ENCODE results near the gene RFX2.
A peak's percentile ranks its signal among the peaks of the same experiment; 100 is the strongest.

RFX2 gene

GRCh38 chr19:6021878-6022569 lies 88.3 kb downstream of the RFX2 start:
- TF ChIP-seq, protein P1, sequence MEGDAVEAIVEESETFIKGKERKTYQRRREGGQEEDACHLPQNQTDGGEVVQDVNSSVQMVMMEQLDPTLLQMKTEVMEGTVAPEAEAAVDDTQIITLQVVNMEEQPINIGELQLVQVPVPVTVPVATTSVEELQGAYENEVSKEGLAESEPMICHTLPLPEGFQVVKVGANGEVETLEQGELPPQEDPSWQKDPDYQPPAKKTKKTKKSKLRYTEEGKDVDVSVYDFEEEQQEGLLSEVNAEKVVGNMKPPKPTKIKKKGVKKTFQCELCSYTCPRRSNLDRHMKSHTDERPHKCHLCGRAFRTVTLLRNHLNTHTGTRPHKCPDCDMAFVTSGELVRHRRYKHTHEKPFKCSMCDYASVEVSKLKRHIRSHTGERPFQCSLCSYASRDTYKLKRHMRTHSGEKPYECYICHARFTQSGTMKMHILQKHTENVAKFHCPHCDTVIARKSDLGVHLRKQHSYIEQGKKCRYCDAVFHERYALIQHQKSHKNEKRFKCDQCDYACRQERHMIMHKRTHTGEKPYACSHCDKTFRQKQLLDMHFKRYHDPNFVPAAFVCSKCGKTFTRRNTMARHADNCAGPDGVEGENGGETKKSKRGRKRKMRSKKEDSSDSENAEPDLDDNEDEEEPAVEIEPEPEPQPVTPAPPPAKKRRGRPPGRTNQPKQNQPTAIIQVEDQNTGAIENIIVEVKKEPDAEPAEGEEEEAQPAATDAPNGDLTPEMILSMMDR (IDR thresholded peaks at IDR 0.05; ENCODE audit: insufficient read depth, low read length): peak; percentile 82
- TF ChIP-seq GABPA (IDR thresholded peaks at IDR 0.05; ENCODE audit: low read depth): no peak
- no peak for TF ChIP-seq SPI1 (IDR thresholded peaks at IDR 0.05; ENCODE audit: borderline replicate concordance, low read depth)
- TF ChIP-seq, protein P2, sequence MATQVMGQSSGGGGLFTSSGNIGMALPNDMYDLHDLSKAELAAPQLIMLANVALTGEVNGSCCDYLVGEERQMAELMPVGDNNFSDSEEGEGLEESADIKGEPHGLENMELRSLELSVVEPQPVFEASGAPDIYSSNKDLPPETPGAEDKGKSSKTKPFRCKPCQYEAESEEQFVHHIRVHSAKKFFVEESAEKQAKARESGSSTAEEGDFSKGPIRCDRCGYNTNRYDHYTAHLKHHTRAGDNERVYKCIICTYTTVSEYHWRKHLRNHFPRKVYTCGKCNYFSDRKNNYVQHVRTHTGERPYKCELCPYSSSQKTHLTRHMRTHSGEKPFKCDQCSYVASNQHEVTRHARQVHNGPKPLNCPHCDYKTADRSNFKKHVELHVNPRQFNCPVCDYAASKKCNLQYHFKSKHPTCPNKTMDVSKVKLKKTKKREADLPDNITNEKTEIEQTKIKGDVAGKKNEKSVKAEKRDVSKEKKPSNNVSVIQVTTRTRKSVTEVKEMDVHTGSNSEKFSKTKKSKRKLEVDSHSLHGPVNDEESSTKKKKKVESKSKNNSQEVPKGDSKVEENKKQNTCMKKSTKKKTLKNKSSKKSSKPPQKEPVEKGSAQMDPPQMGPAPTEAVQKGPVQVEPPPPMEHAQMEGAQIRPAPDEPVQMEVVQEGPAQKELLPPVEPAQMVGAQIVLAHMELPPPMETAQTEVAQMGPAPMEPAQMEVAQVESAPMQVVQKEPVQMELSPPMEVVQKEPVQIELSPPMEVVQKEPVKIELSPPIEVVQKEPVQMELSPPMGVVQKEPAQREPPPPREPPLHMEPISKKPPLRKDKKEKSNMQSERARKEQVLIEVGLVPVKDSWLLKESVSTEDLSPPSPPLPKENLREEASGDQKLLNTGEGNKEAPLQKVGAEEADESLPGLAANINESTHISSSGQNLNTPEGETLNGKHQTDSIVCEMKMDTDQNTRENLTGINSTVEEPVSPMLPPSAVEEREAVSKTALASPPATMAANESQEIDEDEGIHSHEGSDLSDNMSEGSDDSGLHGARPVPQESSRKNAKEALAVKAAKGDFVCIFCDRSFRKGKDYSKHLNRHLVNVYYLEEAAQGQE (IDR thresholded peaks at IDR 0.05; ENCODE audit: insufficient replicate concordance, low read depth): no peak
- no peak overlapping the region for H3K4me3 ChIP-seq (replicated peaks; ENCODE audit: insufficient read depth, low read length)
- no peaks in the 10 kb centered on the region for H3K27me3 ChIP-seq (ENCODE audit: insufficient read depth, poor library complexity, severe bottlenecking)
- peak; percentile 31 to 82 for DNase-seq (ENCODE audit: low read depth in 1 of 2, low spot score in 1 of 2)
- no peak overlapping the region for H3K27ac ChIP-seq (replicated peaks)

DNA sequence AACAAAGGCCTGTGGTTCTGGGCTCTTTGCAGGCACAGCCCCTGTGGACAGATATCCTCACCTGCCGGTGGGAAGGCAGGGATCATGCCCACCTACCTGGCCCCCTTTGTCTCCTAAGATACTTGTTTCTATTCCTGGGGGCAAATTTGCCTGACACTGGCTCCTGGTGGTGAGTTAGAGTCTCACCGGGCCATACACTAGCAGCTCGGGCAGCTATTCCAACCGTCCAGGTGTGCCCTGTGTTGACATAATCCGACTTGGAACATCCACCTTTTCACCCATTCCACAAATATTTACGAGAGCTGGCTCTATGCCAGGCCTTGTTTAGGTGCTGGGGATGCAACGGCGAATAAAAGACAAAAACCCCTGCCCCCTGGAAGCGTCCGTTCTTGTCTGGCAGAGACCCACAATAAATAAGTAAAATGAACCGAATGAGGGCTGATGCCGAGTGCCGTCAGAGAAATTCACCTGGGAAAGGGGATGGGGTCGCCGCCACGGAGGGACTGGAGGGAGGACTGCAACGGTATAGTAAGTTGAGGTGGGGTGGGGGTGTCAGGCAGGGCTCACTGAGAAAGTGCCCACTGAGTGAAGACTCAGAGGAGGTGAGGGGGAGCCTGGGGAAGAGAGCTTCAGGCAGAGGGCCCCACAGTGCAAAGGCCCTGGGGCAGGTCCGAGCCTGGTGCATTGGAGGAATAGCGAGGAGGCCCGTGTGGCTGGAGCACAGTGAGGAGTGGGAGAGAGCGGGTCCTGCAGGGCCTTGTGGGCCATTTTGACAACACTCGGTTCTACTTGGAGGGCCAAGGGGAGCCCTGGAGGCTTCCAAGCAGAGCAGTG lies 89.1 kb downstream of the RFX2 start:
- Histone ChIP-seq H3K4me3 (replicated peaks; ENCODE audit: insufficient read depth, low read length) (no peak overlapping the region), H3K27ac (replicated peaks) (no peak overlapping the region), H3K27me3 (ENCODE audit: insufficient read depth, poor library complexity, severe bottlenecking) (no peaks in the 10 kb centered on the region)
- TF ChIP-seq, protein P1 (IDR thresholded peaks at IDR 0.05; ENCODE audit: insufficient read depth, low read length): no peak
- TF ChIP-seq GABPA (IDR thresholded peaks at IDR 0.05; ENCODE audit: low read depth) (no peak), POLR2AphosphoS5 (IDR thresholded peaks at IDR 0.05; ENCODE audit: low read depth) (no peak), SPI1 (IDR thresholded peaks at IDR 0.05; ENCODE audit: borderline replicate concordance, low read depth) (no peak)
- TF ChIP-seq, protein P2 (IDR thresholded peaks at IDR 0.05; ENCODE audit: insufficient replicate concordance, low read depth): no peak
- no peak for DNase-seq (ENCODE audit: low read depth in 1 of 2, low spot score in 1 of 2)

GRCh38 chr19:6020166-6020882 lies 90.0 kb downstream of the RFX2 start:
- DNase-seq (ENCODE audit: low read depth in 1 of 2, low spot score in 1 of 2): peak in 1 of 2 experiments; percentile 70
- no peaks in the 10 kb centered on the region for H3K27me3 ChIP-seq (ENCODE audit: insufficient read depth, poor library complexity, severe bottlenecking)
- H3K4me3 ChIP-seq (replicated peaks; ENCODE audit: insufficient read depth, low read length): no peak overlapping the region
- TF ChIP-seq POLR2AphosphoS5 (IDR thresholded peaks at IDR 0.05; ENCODE audit: low read depth) (no peak), GABPA (IDR thresholded peaks at IDR 0.05; ENCODE audit: low read depth) (no peak), SPI1 (IDR thresholded peaks at IDR 0.05; ENCODE audit: borderline replicate concordance, low read depth) (no peak)
- TF ChIP-seq, protein P2 (IDR thresholded peaks at IDR 0.05; ENCODE audit: insufficient replicate concordance, low read depth): no peak
- TF ChIP-seq, protein P1 (IDR thresholded peaks at IDR 0.05; ENCODE audit: insufficient read depth, low read length): no peak
- no peak overlapping the region for H3K27ac ChIP-seq (replicated peaks)
